GM21825 (cell line): ENCODE data around the gene TFPI2.
A peak's percentile ranks its signal among the peaks of the same experiment; 100 is the strongest.

Experiments used
- ATAC-seq: cut with Tn5 transposase; IDR thresholded peaks from one replicate; pipeline ENCODE4 v1.9.1; 2021; ENCODE audit warnings: mild to moderate bottlenecking, moderate library complexity; ENCODE audit not compliant: unreplicated experiment

TFPI2 gene

DNA sequence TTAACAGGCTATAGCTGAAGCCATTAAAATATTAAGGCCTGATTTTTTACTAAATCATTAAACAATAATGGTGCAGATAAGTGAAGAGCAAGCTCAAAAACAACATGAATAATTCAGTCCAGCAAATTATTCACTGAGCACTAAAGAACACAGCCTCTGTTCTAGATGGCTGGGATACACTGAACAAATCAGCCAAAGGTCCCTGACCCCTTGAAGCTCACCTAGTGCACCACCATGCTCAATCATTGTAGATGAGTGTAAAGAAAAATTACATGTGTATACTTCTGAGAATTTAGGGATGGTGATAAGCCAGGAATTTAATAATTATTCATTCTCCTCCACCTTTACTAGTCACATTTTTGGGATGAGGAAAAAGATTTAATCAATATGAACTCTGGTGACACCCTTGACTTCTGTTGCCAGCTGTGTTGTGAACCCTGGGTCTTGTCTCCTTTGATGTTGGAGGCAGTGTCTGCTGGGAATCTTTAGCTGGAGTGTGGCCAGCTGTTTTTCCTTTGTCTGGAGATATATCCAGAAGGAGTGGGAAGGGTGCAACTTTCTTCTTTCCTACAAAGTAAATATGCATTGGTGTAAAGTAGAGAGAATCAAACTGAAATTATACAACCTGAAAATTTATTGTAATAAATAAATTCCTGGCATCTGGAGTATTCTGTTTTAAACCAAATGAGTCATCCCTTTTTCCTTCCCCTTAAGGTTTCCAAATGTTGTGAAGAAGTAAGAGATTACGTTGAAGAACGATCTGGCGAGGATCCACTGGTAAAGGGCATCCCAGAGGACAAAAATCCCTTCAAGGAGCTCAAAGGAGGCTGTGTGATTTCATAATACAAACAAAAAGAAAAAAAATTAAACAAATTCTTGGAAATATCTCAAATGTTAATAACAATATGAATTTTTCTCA lies 19.8 kb upstream of the TFPI2 start:
- ATAC-seq: no peak

DNA sequence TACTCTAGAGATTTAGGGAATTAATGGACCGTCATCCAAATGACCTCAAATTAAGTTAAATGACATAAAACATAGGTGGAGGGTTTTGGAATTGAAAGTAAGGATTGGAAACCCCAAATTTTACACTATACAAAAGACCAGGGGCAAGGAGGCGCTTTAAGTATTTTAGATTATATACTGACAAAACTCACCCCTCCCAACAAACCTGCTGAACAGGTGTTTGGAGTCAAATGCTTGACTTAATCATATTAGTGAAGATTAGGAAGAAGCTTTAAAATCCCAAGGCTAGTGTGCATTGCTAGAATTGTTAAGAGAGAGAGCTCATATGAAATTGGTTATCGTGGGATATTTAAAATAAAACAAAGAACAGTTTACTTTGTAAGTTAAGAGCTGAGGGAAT lies 15.7 kb upstream of the TFPI2 start, which contains the start of gene GNGT1:
GNGT1 (plus strand) TSS at position 301 of the 400 bp plus-strand sequence. CDS start 180 bp downstream, outside the sequence.
- ATAC-seq: no peak

DNA sequence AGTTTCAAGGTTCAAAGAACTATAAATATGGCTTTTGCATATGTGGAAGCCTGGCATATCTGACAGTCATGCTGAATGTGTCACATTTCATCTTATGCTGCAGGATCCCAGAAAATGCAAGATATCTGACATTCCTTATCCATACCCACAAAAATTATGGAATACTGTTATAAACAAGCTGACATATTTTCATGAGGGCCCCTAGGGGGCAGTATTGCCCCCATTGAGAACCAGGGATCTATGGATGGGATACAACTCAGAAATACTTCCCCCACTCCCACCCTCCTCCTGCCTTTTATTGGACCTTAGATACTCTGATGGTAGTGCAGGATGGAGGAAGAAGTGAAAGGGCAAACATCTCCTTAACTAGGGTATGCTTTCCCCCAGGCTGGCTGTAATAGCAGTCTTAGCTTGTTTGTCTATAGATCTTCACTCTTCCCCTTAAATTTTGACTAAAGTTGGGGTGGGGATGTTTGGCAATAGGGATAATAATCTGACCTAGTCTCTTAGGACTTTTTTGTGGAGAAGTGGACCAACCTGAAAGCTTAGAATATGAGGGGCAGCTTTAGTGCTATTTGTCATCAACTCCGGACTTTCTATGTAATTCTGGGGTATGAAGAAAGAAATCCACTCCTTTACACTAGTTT lies 12.3 kb upstream of the TFPI2 start:
- ATAC-seq: no peak

DNA sequence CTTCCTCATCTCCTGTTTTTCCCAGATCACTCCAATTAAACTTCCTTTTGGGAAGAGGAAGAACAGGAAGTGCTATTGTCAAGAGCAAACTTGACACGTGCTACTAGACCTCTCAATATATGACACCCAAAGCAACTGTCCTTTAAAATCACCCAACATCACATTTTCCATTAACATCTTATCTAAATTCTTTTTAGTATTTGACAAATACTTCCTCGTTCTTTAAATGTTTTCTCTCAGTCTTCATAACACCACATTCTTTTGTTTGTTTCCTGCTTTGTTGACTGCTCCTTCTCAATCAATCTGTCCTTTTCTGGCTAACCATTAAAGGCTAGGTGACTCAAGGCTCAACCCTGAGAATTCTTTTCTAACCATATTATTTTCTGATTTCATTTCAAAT lies 7.1 kb upstream of the TFPI2 start:
- ATAC-seq: no peak

DNA sequence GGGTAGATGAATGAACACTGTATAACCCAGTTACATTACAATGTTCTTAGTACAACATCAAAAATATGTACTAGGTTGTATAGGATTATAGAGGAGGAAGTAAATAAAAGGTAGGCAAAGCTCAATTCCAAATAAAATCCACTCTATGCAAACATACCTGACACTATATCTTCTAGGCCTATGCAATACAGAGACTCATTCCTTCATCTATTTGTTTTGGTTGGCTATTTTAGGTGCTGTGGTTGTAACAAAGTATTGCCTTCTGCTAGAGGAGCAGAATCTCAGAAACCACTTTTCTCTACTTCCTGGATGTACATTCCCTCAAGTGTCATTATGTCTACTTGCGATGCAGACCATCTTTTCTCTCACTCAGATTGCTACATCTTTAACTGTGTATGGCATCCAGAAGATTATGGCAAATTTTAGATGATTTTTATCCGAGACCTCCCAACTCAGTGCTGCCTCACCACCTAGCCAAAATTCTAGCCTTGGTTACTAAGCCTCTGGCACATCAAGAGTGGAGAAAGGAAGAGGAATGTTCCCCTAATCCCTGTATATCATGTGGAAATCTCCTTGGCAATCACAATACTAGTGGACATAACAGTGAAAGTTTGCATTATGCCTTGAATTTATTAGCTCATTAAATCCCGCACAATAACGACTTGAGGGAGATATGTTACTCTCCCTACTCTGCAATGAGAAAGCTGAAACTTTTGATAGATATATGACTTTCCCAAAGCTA lies 5.5 kb upstream of the TFPI2 start:
- ATAC-seq: no peak

DNA sequence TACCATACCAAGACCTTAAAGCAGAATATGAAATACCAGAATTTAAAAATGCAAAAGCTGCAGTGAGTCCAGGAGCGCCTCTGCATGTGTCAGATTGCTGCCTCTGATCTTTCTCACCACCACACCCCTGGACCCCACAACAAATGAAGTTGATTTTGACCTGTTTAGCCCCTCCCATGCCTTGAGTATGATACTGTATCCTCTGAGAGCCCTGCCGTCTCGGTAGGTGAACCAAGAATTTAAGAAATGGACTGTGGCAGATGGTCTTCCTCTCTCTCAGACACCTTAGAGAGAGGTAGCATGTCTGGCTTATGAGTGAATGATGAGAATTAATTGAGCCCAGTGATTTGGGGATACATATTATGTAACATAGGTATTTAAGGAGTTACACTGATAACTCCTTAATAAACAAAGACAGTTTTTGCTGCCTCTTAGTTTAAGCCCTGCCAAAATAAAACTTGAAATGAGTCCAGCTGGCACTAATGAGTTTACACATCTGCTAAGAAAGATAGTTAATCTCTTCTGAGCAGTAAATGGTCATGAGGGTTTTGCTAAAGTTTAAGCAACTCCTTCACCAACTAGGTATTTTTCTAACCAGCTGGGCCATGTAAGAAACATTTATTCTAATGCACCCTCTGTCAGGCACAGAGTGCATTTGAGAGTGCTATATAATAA lies 4.5 kb upstream of the TFPI2 start:
- ATAC-seq: no peak

DNA sequence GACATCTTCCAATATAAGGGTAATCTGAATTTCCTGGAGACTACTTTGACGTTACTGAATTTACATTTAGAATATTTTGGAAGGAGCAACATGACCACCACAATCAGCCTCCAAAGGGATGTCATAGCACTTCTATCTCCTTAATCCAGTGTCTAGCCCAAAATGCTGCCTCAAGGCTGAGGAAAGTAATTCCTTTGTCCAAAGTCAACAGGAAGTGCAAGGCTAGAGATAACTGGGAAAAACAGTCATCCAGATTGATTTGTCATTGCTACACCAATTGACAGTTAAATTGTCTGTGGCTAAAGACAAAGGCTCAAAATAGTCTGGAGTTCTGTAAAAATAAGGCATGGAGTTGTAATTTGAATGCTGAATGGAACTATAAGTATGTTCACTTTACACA lies 3.9 kb upstream of the TFPI2 start:
- ATAC-seq: no peak

DNA sequence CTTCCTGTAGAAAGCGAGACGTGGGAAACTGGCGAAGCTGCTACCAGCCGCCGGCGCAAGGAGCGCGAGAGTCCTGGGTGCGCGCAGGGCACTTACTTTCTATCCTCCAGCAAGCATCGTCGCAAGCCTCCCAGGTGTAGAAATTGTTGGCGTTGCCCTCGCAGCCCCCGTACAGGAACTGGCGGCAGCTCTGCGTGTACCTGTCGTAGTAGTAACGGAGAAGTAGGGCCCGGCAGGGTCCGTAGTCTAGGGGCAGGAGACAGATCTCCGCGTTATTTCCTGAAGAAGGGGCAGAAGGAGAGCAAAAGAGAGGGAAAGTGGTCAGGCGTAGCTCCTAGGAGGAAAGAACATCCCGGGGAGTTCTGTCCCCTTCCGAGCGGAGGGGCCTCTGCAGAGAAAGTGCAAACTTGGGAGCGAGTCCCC lies 501 bp downstream of the TFPI2 start:
- peak; percentile 59 for ATAC-seq

DNA sequence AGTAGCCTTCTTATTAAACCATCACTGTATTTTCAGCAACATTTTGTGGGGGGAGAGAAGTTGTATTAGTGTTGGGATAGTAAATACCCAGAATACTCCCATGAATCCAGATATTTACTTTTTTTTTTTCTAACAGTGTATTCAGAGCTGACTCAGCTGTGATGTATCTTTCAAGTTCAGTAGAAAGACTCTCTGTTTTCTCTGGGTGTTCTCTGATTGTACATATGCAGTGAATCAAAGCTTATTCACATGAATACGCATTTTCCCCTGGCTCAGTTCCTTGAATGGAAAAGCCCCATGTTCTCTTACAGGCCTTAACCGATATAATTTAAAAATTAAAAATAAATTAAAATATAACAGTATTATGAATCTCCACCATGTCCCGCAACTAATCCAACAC lies 1.3 kb downstream of the TFPI2 start:
- ATAC-seq: no peak

DNA sequence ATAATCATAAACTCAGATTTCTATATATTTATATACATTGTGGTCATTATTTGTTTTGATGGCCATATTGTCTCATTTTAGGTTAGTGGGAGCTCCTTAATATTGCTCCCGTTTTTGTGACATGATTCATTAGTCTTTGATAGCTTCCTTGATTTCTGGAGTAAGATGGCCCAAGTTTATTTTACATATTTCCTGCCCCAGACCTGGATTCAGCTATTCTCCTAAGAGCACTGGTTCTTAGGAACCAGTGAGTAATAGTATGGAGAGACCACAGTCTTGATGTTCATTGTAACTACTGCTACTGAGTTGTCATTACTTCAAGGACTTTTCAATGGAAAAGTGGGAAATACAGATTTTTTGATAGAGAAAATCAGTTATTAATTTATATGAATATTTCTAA lies 6.0 kb downstream of the TFPI2 start:
- no peak for ATAC-seq

DNA sequence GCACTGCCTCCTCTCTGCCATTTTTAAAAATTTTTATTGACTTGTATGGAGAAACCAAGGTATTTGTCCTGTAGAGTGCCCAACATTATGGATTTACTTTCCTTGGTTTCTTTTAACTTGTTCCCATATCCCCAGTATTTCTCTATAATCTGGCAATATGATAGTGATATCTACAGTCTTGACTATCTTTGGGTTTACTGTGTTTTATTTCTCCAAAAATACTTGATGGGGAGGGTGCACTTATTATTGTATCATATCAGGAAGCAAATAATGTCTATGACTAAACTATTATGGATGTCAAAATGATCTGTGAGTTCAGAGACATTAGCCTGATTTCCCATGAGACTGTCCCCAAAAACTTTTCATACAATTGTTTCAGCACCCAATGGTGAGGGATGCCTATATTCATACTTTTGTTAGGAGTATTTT lies 6.6 kb downstream of the TFPI2 start:
- no peak for ATAC-seq

DNA sequence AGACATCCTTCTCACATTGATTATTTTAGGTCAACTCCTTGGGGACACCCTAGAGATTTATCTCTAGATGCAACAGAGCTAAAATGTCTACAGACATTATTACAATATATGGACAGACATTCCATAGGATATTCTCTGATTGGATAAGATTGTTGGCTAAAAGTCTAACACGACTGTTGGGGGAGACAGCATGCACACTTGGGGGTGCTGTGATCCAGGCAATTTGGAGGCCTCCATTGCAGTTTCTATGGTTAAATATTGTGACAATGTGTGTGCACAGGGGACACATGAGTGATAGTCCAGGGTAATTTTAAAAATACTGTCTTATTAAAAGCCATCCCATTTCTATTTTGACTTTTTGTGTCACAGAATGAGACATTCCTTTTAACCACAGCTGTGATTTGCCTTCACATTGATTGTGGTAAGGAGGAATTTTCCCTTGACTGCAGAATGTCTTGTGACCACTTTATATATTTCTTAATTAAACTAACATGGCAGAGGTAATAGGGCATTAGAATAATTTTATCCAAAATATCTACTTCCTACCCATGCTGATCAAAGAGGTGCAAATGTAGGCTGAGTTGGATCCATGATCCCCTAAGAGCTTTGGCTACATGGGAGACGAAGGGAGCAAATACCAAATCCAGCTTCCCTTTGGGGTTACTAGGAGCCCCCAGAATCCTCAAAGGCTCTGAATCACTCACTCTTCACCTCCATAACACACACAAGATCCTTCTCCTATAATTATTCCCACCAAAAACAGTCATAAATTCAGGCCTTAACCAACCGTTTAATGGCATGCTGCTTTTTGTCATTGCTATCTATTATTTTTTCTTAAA lies 7.3 kb downstream of the TFPI2 start:
- no peak for ATAC-seq

DNA sequence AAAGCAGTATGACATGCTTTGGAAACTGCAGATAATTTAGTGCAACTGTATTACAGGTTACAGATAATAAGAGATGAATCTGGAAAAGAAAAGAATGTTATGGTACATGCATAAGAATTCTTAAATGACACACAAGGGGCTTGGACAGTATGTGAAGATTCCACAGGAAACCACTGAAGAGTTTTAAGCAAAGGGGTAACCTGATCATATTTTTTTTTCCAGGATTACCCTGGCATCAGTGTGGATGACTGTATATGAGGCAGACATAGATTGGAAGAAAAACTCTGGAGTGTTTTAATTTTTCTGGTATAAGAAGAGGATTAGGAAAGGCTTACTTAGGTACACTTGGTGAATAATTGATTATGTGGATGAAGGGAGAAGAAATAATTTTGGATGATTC lies 8.1 kb downstream of the TFPI2 start:
- ATAC-seq: no peak

DNA sequence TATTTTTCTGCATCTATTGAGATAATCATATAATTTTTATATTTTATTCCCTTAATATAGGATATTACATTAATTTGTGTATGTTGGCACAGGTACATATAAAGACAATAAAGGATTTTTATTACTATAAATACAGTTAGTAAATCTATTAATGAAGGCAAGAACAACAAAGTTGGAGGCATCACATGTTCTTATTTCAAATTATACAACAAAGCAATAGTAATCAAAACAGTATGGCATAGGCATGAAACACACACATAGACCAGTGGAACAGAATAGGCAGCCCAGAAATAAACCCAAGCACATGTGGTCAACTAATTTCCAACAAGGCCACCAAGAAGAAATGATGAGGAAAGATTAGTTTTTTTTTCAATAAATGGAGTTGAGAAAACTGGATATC lies 11.2 kb downstream of the TFPI2 start:
- ATAC-seq: no peak

DNA sequence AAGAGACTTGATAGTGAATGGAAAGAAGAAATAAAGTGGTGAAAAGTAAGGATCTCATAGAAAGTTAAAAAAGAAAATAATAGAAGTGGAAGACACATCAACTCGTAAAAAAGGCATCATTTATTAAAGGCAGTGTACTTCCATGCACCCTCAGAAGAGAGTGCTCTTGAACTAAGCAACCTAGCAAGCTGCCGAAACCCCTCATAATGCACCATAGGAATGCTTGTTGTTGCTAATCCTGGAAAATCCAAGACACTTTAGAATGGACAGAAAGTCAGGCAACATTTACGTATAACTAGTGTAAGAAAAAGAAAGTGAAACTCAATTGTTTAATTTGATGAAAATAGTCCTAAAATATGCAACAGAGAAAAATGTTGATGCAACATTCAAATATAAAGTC lies 12.8 kb downstream of the TFPI2 start:
- no peak for ATAC-seq

DNA sequence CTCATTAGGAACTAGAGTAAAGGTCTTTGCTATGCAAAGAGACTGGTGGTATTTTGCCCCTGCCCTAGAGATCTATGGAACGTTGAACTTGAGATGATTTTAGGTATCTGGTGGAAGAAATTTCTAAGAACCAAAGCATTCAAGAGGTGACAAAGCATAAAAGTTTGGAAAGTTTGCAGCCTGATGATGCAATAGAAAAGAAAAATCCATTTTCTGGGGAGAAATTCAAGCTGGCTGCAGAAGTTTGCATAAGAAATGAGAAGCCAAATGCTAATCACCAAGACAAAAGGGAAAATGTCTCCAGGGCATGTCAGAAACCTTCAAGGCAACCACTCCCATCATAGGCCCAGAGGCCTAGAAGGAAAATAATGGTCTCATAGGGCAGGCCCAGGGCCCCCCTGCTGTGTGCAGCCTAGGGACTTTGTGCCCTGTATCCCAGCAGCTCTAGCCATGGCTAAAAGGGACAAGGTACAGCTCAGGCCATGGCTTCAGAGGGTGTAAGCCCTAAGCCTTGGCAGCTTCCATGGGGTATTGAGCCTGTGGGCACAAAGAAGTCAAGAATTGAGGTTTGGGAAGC lies 16.5 kb downstream of the TFPI2 start:
- no peak for ATAC-seq

DNA sequence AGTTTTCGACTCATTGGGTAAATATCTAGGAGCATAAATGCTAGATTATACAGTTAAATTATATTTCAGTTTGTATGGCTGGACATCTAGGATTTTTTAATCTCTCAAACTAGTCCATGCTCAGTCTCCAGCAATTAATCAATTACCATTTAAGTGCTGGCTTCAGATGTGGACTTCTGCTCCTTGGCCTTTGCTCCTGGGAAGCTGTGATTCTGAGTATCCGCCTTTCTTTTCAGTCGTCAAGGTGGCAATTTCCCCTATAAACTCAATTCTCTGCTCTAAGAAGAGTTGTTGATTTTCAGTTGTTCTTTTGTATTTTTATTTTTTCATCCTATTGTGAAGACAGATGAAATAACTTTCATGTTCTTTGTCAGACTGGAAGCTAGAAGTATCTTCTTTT lies 23.7 kb downstream of the TFPI2 start:
- ATAC-seq: no peak

DNA sequence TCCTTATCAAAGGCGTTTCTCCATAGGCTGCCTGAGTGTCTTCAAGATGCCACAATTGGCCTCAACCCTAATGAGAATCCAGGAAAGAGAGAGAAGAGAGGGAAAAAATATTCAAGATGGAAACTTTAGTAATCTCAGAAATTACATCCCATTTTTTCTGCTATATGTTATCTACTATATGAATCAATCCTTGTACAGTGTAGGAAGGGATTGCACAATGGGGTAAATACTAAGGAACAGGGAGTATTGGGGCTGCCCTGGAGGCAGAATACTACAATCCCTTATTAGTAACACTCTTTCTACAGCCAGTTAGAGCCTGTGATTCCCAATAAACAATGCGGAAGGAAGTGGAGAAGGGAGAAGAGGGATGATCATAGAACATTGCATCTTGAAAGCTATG lies 27.9 kb downstream of the TFPI2 start:
- no peak for ATAC-seq

DNA sequence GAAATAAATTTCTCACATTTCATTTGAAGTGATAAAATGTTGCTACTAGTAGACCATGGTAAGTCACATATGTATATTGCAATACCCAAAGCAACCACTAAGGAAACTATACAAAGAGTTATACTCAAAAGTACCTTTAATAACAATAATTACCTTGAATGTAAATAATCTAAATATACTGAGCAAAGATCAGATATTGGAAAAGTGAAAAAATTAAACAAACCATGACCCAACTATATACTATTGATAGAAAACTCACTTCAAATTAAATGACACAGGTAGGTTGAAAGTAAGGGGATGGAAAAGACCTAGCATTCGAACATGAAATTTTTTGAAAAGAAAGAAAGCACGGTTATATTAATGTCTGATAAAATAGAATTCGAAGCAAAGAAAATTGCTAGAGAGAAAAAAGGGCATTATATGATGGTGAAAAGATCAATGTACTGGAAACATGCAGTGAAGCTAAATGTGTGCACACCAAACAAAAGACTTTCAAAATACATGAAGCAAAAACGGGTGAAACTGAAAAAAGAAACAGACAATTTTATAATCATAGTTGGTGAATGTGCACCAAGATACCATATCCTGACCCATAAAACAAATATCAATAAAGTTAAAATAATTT lies 29.1 kb downstream of the TFPI2 start:
- ATAC-seq: no peak
